HCT116 (cell line): Measurements from ENCODE around the gene HES1.

Experiments used
- CBX3 ChIP-seq: IDR thresholded peaks from 2 replicates; pipeline ENCODE4 v1.6.1; 2012; ENCODE audit warnings: low read depth
- EZH2 ChIP-seq: fragments of 200-600 bp; sonication (generic); IDR thresholded peaks from 2 replicates; pipeline ENCODE4 v1.6.1; 2017; ENCODE audit warnings: antibody characterized with exemption, mixed run types
- FOSL1 ChIP-seq: IDR thresholded peaks from 2 replicates; pipeline ENCODE4 v1.6.1; 2012; ENCODE audit warnings: low read depth
- JUND ChIP-seq: IDR thresholded peaks from 2 replicates; pipeline ENCODE4 v1.6.1; 2012
- POLR2A ChIP-seq: IDR thresholded peaks from 2 replicates; pipeline ENCODE4 v1.7.0; 2011; ENCODE audit warnings: borderline replicate concordance; ENCODE audit not compliant: insufficient read depth, insufficient read length; ENCODE audit errors: extremely low read depth
- RAD21 ChIP-seq: IDR thresholded peaks from 2 replicates; pipeline ENCODE4 v1.6.1; 2012; ENCODE audit warnings: low read depth, mild to moderate bottlenecking
- SIN3A ChIP-seq: IDR thresholded peaks from 2 replicates; pipeline ENCODE4 v1.6.1; 2012; ENCODE audit warnings: low read depth
- SP1 ChIP-seq: IDR thresholded peaks from 2 replicates; pipeline ENCODE4 v1.6.1; 2012; ENCODE audit warnings: low read depth
- TF ChIP-seq, protein P1 (sequence below), 3 experiments: fragments of 200-600 bp in 1 of 3; sonication (generic) in 1 of 3; IDR thresholded peaks in 2 of 3; conservative IDR thresholded peaks in 1 of 3; 2 replicates each; pipeline ENCODE4 v1.5.1; 2012 to 2017; ENCODE audit warnings: low read depth in 2 of 3, low read length in 2 of 3, antibody characterized with exemption in 1 of 3, borderline replicate concordance in 1 of 3, control low read depth in 1 of 3, mild to moderate bottlenecking in 1 of 3, mixed read lengths in 1 of 3, mixed run types in 1 of 3, moderate library complexity in 1 of 3; ENCODE audit not compliant: insufficient read depth in 1 of 3

DNA sequence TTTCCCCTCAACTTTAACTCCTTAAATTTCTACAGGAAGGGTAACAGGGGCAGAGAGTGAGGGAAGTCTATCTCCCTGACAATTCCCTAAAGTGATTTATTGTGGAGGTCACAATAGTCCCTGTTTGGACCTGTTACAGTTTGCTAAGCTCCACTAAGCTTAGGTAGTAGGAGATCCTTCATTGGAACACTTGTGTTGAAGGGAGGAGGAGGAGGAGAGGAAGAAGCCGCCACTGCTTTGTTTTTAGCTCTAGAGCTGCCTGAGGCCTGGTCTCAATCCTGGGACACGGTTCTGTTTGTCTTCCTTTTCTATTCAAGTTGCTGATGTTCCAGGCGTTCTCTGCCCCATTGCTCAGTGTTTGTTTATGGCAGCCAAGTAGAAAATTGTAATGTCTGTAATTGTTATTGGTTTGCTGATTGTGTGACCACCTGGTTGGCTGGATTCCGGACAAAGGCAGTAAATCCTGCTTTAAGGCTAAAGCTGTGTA lies 48.4 kb downstream of the HES1 start:
- TF ChIP-seq, protein P1, sequence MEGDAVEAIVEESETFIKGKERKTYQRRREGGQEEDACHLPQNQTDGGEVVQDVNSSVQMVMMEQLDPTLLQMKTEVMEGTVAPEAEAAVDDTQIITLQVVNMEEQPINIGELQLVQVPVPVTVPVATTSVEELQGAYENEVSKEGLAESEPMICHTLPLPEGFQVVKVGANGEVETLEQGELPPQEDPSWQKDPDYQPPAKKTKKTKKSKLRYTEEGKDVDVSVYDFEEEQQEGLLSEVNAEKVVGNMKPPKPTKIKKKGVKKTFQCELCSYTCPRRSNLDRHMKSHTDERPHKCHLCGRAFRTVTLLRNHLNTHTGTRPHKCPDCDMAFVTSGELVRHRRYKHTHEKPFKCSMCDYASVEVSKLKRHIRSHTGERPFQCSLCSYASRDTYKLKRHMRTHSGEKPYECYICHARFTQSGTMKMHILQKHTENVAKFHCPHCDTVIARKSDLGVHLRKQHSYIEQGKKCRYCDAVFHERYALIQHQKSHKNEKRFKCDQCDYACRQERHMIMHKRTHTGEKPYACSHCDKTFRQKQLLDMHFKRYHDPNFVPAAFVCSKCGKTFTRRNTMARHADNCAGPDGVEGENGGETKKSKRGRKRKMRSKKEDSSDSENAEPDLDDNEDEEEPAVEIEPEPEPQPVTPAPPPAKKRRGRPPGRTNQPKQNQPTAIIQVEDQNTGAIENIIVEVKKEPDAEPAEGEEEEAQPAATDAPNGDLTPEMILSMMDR (IDR thresholded peaks at IDR 0.05 in 2 of 3, conservative IDR thresholded peaks at IDR 0.05 in 1 of 3; ENCODE audit: borderline replicate concordance in 1 of 3, insufficient read depth in 1 of 3, low read depth in 2 of 3, low read length in 2 of 3): no peak
- TF ChIP-seq POLR2A: no peak
- TF ChIP-seq CBX3: no peak
- no peak for TF ChIP-seq SP1
- TF ChIP-seq SIN3A: no peak
- TF ChIP-seq EZH2: no peak
- TF ChIP-seq JUND: no peak
- no peak for TF ChIP-seq FOSL1
- TF ChIP-seq RAD21: no peak
